Neural cell (in vitro differentiated cells): ENCODE results near the gene NUDT21. TPM values are rescaled to one million over a fixed set of nuclear protein-coding genes. Genes with fewer than 3 reads are reported as not detected.

ENCODE experiments used
- H2AFZ ChIP-seq: fragments of 200-600, 300-800 bp; sonication (generic), shearing (Covaris generic); 2 replicates; pipeline ENCODE4 v1.6.0; 2014; ENCODE audit warnings: low read depth, mild to moderate bottlenecking, antibody characterized with exemption, low read length, moderate library complexity
- H3F3A ChIP-seq: fragments of 200-600 bp; shearing (Covaris generic); 2 replicates; pipeline ENCODE4 v1.6.1; 2016; ENCODE audit warnings: mild to moderate bottlenecking, moderate library complexity, mixed read lengths, antibody characterized with exemption, low read length; ENCODE audit not compliant: insufficient read depth, poor library complexity, severe bottlenecking
- H3K27ac ChIP-seq: fragments of 200-600, 300-800 bp; sonication (generic), shearing (Covaris generic); 2 replicates; pipeline ENCODE4 v1.5.1; 2014; ENCODE audit warnings: mild to moderate bottlenecking, low read length, moderate library complexity
- H3K27me3 ChIP-seq: fragments of 300-800, 200-600 bp; sonication (generic), shearing (Covaris generic); 2 replicates; pipeline ENCODE4 v1.6.0; 2014; ENCODE audit warnings: mild to moderate bottlenecking, low read depth, low read length, moderate library complexity; ENCODE audit not compliant: insufficient read depth
- H3K36me3 ChIP-seq: fragments of 300-800, 200-600 bp; sonication (generic), shearing (Covaris generic); 2 replicates; pipeline ENCODE4 v1.5.1; 2014; ENCODE audit warnings: mild to moderate bottlenecking, antibody characterized with exemption, low read length, moderate library complexity; ENCODE audit not compliant: insufficient read depth
- H3K4me2 ChIP-seq: fragments of 300-800, 200-600 bp; sonication (generic), shearing (Covaris generic); 2 replicates; pipeline ENCODE4 v1.6.0; 2014; ENCODE audit warnings: mild to moderate bottlenecking, low read length
- H3K4me3 ChIP-seq: fragments of 300-800, 200-600 bp; sonication (generic), shearing (Covaris generic); 2 replicates; pipeline ENCODE4 v1.5.1; 2014; ENCODE audit warnings: mild to moderate bottlenecking, low read length, moderate library complexity
- H3K79me2 ChIP-seq: fragments of 200-600 bp; shearing (Covaris generic); replicated peaks from 2 replicates; pipeline ENCODE4 v1.6.0; 2014; ENCODE audit warnings: mild to moderate bottlenecking, low read length, moderate library complexity; ENCODE audit not compliant: insufficient read depth
- H3K9ac ChIP-seq: fragments of 300-800, 200-600 bp; sonication (generic), shearing (Covaris generic); 2 replicates; pipeline ENCODE4 v1.6.1; 2016; ENCODE audit warnings: mild to moderate bottlenecking, low read length, mixed read lengths
- H3K9me2 ChIP-seq: fragments of 200-600 bp; shearing (Covaris generic); 2 replicates; pipeline ENCODE4 v1.6.1; 2016; ENCODE audit warnings: mild to moderate bottlenecking, low read length, mixed read lengths; ENCODE audit not compliant: insufficient read depth
- H3K9me3 ChIP-seq: fragments of 200-600, 300-800 bp; sonication (generic), shearing (Covaris generic); 2 replicates; pipeline ENCODE4 v1.6.1; 2016; ENCODE audit warnings: mild to moderate bottlenecking, mixed run types, low read length, moderate library complexity, mixed read lengths
- H4K20me1 ChIP-seq: fragments of 200-600 bp; shearing (Covaris generic); 2 replicates; pipeline ENCODE4 v1.6.1; 2016; ENCODE audit warnings: mild to moderate bottlenecking, mixed run types; ENCODE audit not compliant: insufficient read depth
- CTCF ChIP-seq: fragments of 450-650 bp; IDR thresholded peaks from 2 replicates; pipeline ENCODE4 v1.5.1; 2014; ENCODE audit warnings: antibody characterized with exemption, mild to moderate bottlenecking, moderate library complexity; ENCODE audit not compliant: poor library complexity, severe bottlenecking
- EP300 ChIP-seq: fragments of 450-650 bp; conservative IDR thresholded peaks from 2 replicates; pipeline ENCODE4 v1.6.1; 2014; ENCODE audit warnings: antibody characterized with exemption, mild to moderate bottlenecking, moderate library complexity; ENCODE audit not compliant: poor library complexity, severe bottlenecking
- EZH2 ChIP-seq: fragments of 200-600, 300-800 bp; shearing (Covaris generic), sonication (generic); IDR thresholded peaks from 2 replicates; pipeline ENCODE4 v1.6.1; 2014; ENCODE audit warnings: antibody characterized with exemption, low read length, borderline replicate concordance, mild to moderate bottlenecking; ENCODE audit not compliant: insufficient read depth, poor library complexity, severe bottlenecking
- MXI1 ChIP-seq: fragments of 450-650 bp; conservative IDR thresholded peaks from 2 replicates; pipeline ENCODE4 v1.6.1; 2014; ENCODE audit warnings: antibody characterized with exemption, mild to moderate bottlenecking; ENCODE audit not compliant: poor library complexity, severe bottlenecking
- POLR2AphosphoS5 ChIP-seq: IDR thresholded peaks from 2 replicates; pipeline ENCODE4 v1.6.1; 2012
- RAD21 ChIP-seq: fragments of 450-650 bp; conservative IDR thresholded peaks from 2 replicates; pipeline ENCODE4 v1.6.1; 2014; ENCODE audit warnings: antibody characterized with exemption, mild to moderate bottlenecking, moderate library complexity
- REST ChIP-seq: IDR thresholded peaks from 2 replicates; pipeline ENCODE4 v1.6.1; 2012; ENCODE audit warnings: borderline replicate concordance
- SMC3 ChIP-seq: fragments of 450-650 bp; conservative IDR thresholded peaks from 2 replicates; pipeline ENCODE4 v1.6.1; 2014; ENCODE audit warnings: antibody characterized with exemption, mild to moderate bottlenecking, moderate library complexity; ENCODE audit not compliant: poor library complexity
- TAF1 ChIP-seq: IDR thresholded peaks from 2 replicates; pipeline ENCODE4 v1.6.1; 2012; ENCODE audit warnings: low read depth
- polyA plus RNA-seq: library from polyadenylated mRNA; depleted of rRNA; stranded (reverse); fragments of >200 nt; gene quantifications from 2 replicates; pipeline ENCODE4 v1.2.3, GENCODE V29; 2014

Gene NUDT21
- polyA plus RNA-seq, 1 donor from 2014 or later, result 192 TPM

DNA sequence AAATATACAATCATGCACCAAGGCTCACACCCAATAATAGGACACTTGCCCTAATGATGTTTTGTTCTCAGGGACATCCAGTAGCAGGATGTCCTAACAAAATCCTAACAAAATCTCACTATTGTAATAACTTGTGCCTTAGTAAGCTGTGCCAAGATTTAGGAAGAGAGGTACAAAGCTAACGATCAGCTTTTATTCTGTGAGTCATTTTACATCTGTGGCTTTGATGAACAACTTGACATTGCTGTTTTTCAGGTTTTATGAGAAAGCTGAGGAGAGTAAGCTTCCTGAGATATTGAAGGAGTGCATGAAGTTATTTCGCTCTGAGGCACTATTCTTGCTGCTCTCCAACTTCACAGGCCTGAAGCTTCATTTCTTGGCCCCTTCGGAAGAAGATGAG, 19.1 kb upstream of the NUDT21 start:
- Histone ChIP-seq H3K79me2 (no peaks in the 10 kb centered on the region), H3F3A (no peaks in the 10 kb centered on the region), H3K27ac (no peak overlapping the region), H3K27me3 (no peaks in the 10 kb centered on the region), H3K9me3 (no peaks in the 10 kb centered on the region), H3K36me3 (peaks cover 14% of the 10 kb centered on the region), H4K20me1 (no peaks in the 10 kb centered on the region), H3K4me2 (no peak overlapping the region), H3K9me2 (no peaks in the 10 kb centered on the region), H3K4me3 (no peak overlapping the region), H3K9ac (no peak overlapping the region), H2AFZ (no peak overlapping the region)
- TF ChIP-seq EP300 (no peak), EZH2 (no peak), RAD21 (no peak), CTCF (no peak), MXI1 (no peak), REST (no peak), POLR2AphosphoS5 (no peak), SMC3 (no peak), TAF1 (no peak)

GRCh38 chr16:56469748-56470147, 18.6 kb upstream of the NUDT21 start:
- no peaks in the 10 kb centered on the region for H3K9me2 ChIP-seq
- H3K36me3 ChIP-seq, result peaks cover 14% of the 10 kb centered on the region
- no peaks in the 10 kb centered on the region for H4K20me1 ChIP-seq
- no peak overlapping the region for H3K27ac ChIP-seq
- no peak overlapping the region for H3K4me3 ChIP-seq
- H3K27me3 ChIP-seq, result no peaks in the 10 kb centered on the region
- no peaks in the 10 kb centered on the region for H3K9me3 ChIP-seq
- TF ChIP-seq SMC3 (no peak), MXI1 (no peak), REST (no peak), EZH2 (no peak), TAF1 (no peak), EP300 (no peak)
- H3K4me2 ChIP-seq, result no peak overlapping the region
- no peak overlapping the region for H2AFZ ChIP-seq
- H3F3A ChIP-seq, result no peaks in the 10 kb centered on the region
- no peak overlapping the region for H3K9ac ChIP-seq
- no peaks in the 10 kb centered on the region for H3K79me2 ChIP-seq
